OCI-LY7 (cell line): ENCODE results near the gene DCAF15. TPM values are rescaled to one million over a fixed set of nuclear protein-coding genes. Genes with fewer than 3 reads are reported as not detected.
A peak's percentile ranks its signal among the peaks of the same experiment; 100 is the strongest.
"Not testable (repeated sequence)": the region's sequence is repeated elsewhere in the genome, so short reads cannot be mapped to it uniquely, and the experiment has no call there.

ENCODE experiments used
- BruUV-seq: library from RNA; stranded (reverse); fragments of 400-500 nt; replicated peaks from 2 replicates; lab custom pipeline; 2021; lab: Mats Ljungman, UMichigan
- CTCF ChIA-PET: fragments of 300-600 bp; sonication (Branson Sonifier 250); formaldehyde crosslinking; loops from one replicate; lab custom pipeline; 2022; ENCODE audit warnings: antibody characterized with exemption; ENCODE audit not compliant: unreplicated experiment; lab: Charles Lee
- POLR2A ChIA-PET: fragments of 300-600 bp; sonication (Branson Sonifier 250); formaldehyde crosslinking; loops from one replicate; lab custom pipeline; 2022; ENCODE audit warnings: antibody characterized with exemption; lab: Charles Lee
- DNase-seq: peaks from one replicate; pipeline ENCODE4 v3.0.0-alpha.2; 2015; ENCODE audit warnings: low spot score
- H2AFZ ChIP-seq: fragments of 200-600 bp; sonication (generic), shearing (Covaris generic); 2 replicates; pipeline ENCODE4 v1.6.1; 2014; ENCODE audit warnings: mild to moderate bottlenecking, antibody characterized with exemption, low read length, moderate library complexity
- H3K27ac ChIP-seq: fragments of 200-600 bp; sonication (generic); 2 replicates; pipeline ENCODE4 v1.5.1; 2014; ENCODE audit warnings: mixed run types, low read depth, mild to moderate bottlenecking, moderate library complexity, low read length, inconsistent platforms; ENCODE audit not compliant: poor library complexity, severe bottlenecking
- H3K36me3 ChIP-seq: fragments of 200-600 bp; sonication (generic); 2 replicates; pipeline ENCODE4 v1.6.1; 2014; ENCODE audit warnings: mild to moderate bottlenecking, antibody characterized with exemption, low read length, moderate library complexity, mixed read lengths; ENCODE audit not compliant: insufficient read depth
- H3K4me1 ChIP-seq: fragments of 200-600 bp; sonication (generic); 2 replicates; pipeline ENCODE4 v1.5.1; 2014; ENCODE audit warnings: mild to moderate bottlenecking, low read length; ENCODE audit not compliant: insufficient read depth, poor library complexity, severe bottlenecking
- H3K4me2 ChIP-seq: fragments of 200-600 bp; sonication (generic); 2 replicates; pipeline ENCODE4 v1.6.1; 2014; ENCODE audit warnings: mild to moderate bottlenecking, low read length
- H3K4me3 ChIP-seq: fragments of 200-600 bp; sonication (generic); 2 replicates; pipeline ENCODE4 v1.5.1; 2014; ENCODE audit warnings: mild to moderate bottlenecking, low read depth, low read length; ENCODE audit not compliant: poor library complexity, severe bottlenecking
- H3K79me2 ChIP-seq: fragments of 200-600 bp; sonication (generic); 2 replicates; pipeline ENCODE4 v1.6.1; 2016; ENCODE audit warnings: low read depth, mild to moderate bottlenecking, low read length, moderate library complexity, mixed read lengths; ENCODE audit not compliant: insufficient read depth
- H3K9me2 ChIP-seq: fragments of 200-600 bp; sonication (generic); 2 replicates; pipeline ENCODE4 v1.6.1; 2016; ENCODE audit warnings: mild to moderate bottlenecking, low read length, mixed read lengths; ENCODE audit not compliant: insufficient read depth
- H3K9me3 ChIP-seq: fragments of 200-600 bp; sonication (generic); 2 replicates; pipeline ENCODE4 v1.6.1; 2014; ENCODE audit warnings: mild to moderate bottlenecking, mixed run types, low read length, mixed read lengths
- H4K20me1 ChIP-seq: fragments of 200-600 bp; sonication (generic); 2 replicates; pipeline ENCODE4 v1.6.1; 2014; ENCODE audit warnings: mild to moderate bottlenecking, antibody characterized with exemption, low read length, moderate library complexity, mixed read lengths; ENCODE audit not compliant: insufficient read depth
- EZH2phosphoT487 ChIP-seq: fragments of 200-600 bp; sonication (generic); IDR thresholded peaks from 2 replicates; pipeline ENCODE4 v1.6.1; 2018; ENCODE audit warnings: low read depth, borderline replicate concordance, mild to moderate bottlenecking, mixed run types, antibody characterized with exemption, low read length, moderate library complexity, mixed read lengths
- intact Hi-C: fragments of 100-400 bp; cut with micrococcal nuclease; formaldehyde crosslinking; loops from one replicate; pipeline ENCODE4 v1.10.0; 2022; ENCODE audit not compliant: unreplicated experiment
- total RNA-seq, 2 experiments: library from RNA; depleted of rRNA in 1 of 2; stranded (reverse); fragments of >200 nt in 1 of 2; shearing (Covaris generic) in 1 of 2; gene quantifications; 2 replicates each; pipeline ENCODE4 v1.2.3, GENCODE V29; 2014 to 2022
- TF ChIP-seq, protein P1 (sequence below): fragments of 200-600 bp; sonication (generic); conservative IDR thresholded peaks from 2 replicates; pipeline ENCODE4 v1.5.1; 2014; ENCODE audit warnings: mild to moderate bottlenecking, antibody characterized with exemption, low read length, moderate library complexity, mixed read lengths

The DCAF15 gene
- total RNA-seq, 2 experiments from 2014 or later = 71.3 to 86.2 TPM

DNA sequence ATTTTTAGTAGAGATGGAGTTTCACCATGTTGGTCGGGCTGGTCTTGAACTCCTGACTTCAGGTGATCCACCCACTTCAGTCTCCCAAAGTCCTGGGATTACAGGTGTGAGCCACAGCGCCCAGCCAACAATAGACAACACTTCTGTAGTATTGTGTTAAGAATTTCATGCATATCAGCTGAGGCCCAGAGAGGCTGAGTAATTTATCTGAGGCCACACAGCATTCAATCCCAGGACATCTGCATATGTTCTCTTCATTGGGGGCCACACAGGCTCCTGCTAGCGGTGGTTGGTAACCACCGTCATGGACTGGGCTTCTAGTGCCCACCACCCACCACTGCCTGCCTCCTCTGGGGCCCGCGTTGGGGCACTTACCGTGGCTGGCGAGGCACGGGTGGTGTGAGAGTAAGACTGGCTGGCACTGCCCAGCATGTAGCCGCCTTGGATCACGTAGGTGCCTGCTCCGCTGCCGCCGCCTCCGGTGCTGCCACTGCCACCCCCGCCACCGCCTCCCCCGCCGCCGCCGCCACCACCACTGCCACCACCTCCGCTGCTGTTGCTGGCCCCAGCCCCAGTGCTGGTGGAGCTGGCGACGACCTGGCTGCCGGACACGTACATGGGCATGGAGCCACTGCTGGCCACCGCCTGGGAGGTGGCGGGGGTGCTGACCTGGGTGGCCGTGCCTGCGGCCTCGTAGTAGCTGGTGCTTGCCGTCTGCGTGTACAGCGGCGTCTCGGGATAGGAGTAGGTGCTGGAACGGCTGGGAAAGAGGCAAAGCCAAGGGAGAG is 20.3 kb downstream of the DCAF15 start:
- Histone ChIP-seq H3K27ac (no peak overlapping the region), H4K20me1 (no peaks in the 10 kb centered on the region), H3K4me1 (peaks cover 12% of the 10 kb centered on the region), H3K4me3 (no peak overlapping the region), H3K36me3 (peaks cover 50% of the 10 kb centered on the region), H3K9me3 (no peaks in the 10 kb centered on the region), H3K4me2 (no peak overlapping the region), H2AFZ (no peak overlapping the region), H3K79me2 (no peaks in the 10 kb centered on the region), H3K9me2 (no peaks in the 10 kb centered on the region)
- POLR2A ChIA-PET = no interaction called here
- BruUV-seq = no TSS peak
- TF ChIP-seq, protein P1, sequence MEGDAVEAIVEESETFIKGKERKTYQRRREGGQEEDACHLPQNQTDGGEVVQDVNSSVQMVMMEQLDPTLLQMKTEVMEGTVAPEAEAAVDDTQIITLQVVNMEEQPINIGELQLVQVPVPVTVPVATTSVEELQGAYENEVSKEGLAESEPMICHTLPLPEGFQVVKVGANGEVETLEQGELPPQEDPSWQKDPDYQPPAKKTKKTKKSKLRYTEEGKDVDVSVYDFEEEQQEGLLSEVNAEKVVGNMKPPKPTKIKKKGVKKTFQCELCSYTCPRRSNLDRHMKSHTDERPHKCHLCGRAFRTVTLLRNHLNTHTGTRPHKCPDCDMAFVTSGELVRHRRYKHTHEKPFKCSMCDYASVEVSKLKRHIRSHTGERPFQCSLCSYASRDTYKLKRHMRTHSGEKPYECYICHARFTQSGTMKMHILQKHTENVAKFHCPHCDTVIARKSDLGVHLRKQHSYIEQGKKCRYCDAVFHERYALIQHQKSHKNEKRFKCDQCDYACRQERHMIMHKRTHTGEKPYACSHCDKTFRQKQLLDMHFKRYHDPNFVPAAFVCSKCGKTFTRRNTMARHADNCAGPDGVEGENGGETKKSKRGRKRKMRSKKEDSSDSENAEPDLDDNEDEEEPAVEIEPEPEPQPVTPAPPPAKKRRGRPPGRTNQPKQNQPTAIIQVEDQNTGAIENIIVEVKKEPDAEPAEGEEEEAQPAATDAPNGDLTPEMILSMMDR = no peak
- TF ChIP-seq EZH2phosphoT487 = no peak
- DNase-seq = no peak
- intact Hi-C loops = no loop called here
- CTCF ChIA-PET = no interaction called here

DNA sequence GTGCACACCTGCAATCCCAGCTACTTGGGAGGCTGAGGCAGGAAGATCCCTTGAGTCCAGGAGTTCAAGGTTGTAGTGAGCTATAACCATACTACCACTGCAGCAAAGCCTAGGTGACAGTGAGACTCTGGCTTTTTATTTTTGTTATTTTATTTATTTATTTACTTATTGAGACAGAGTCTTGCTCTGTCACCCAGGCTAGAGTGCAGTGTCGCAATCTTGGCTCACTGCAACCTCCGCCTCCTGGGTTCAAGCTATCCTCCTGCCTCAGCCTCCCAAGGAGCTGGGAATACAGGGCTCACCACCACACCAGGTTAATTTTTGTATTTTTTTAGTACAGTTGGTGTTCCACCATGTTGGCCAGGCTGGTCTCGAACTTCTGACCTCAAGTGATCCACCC is 21.2 kb downstream of the DCAF15 start:
- DNase-seq, H4K20me1 ChIP-seq, H3K79me2 ChIP-seq, H3K4me2 ChIP-seq, H3K9me2 ChIP-seq, POLR2A ChIA-PET, BruUV-seq, H3K9me3 ChIP-seq, H3K4me3 ChIP-seq, intact Hi-C loops, CTCF ChIA-PET: not testable (repeated sequence)
- Histone ChIP-seq H3K36me3 (peaks cover 44% of the 10 kb centered on the region), H3K4me1 (peaks cover 19% of the 10 kb centered on the region), H2AFZ (peak overlapping the region; percentile 49; the same call in 1 of the 2 replicates), H3K27ac (peak overlapping the region; percentile 21)

- BruUV-seq = no TSS peak
- no peaks in the 10 kb centered on the region for H4K20me1 ChIP-seq
- peaks cover 38% of the 10 kb centered on the region for H3K36me3 ChIP-seq
- peak overlapping the region; percentile 21 for H3K27ac ChIP-seq
- ChIA-PET POLR2A (no interaction called here), CTCF (no interaction called here)
- intact Hi-C loops = no loop called here
- TF ChIP-seq, protein P1 = no peak
- TF ChIP-seq EZH2phosphoT487 = no peak
- no peaks in the 10 kb centered on the region for H3K9me2 ChIP-seq
- peaks cover 24% of the 10 kb centered on the region for H3K4me1 ChIP-seq
- DNase-seq = peak; percentile 84
- H2AFZ ChIP-seq = peak overlapping the region; percentile 49; the same call in 1 of the 2 replicates
- H3K79me2 ChIP-seq = no peaks in the 10 kb centered on the region
- no peaks in the 10 kb centered on the region for H3K9me3 ChIP-seq
- H3K4me2 ChIP-seq = peak overlapping the region; percentile 57
- no peak overlapping the region for H3K4me3 ChIP-seq
Observed at GRCh38 chr19:13974073-13974472, 21.8 kb downstream of the DCAF15 start.
